Measurements from ENCODE around the gene MYO1E. TPM values are rescaled to one million over a fixed set of nuclear protein-coding genes. Genes with fewer than 3 reads are reported as not detected.

The MYO1E gene
- total and polyA plus RNA-seq, 2 of the 4 experiments (the other 2 are of a cell fraction): 13.4 to 37.3 TPM

DNA sequence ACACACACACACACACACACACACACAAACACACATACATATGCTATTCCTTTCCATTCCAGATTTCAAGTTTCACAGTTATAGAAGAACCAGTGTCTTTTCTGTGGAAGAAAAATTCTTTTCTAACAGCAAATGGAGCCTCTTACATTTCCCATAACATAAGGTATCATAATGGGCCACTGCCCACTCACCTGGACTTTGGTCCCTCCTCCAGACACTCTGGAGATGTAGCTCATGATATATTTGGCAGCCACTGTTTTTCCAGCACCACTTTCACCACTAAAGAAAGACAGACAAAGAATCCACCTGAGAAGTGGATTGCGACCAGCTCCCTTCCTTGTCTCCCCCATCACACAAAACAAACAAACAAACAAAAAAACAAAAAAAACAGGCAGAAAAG is 136.3 kb downstream of the MYO1E start:
- ChIA-PET CTCF (no interaction called here), POLR2A (ENCODE audit: unreplicated experiment) (no interaction called here)
- Histone ChIP-seq H3K4me3 (ENCODE audit: insufficient read depth, low read depth, low read length) (no peak overlapping the region), H4K91ac (ENCODE audit: insufficient read depth, low read depth, low read length) (no peak overlapping the region; the same call in 1 of the 2 replicates), H2BK5ac (ENCODE audit: low read depth, low read length, poor library complexity, severe bottlenecking) (peak overlapping the region; percentile 71), H3K27me3 (ENCODE audit: control insufficient read depth, insufficient read depth, low read length) (no peaks in the 10 kb centered on the region), H2BK15ac (ENCODE audit: low read depth, low read length) (no peak overlapping the region), H3K9me3 (ENCODE audit: control insufficient read depth, insufficient read depth, low read length) (no peaks in the 10 kb centered on the region), H2BK120ac (ENCODE audit: low read depth, low read length) (peak overlapping the region; percentile 8; the same call in 1 of the 2 replicates), H2BK20ac (ENCODE audit: low read depth, low read length) (no peak overlapping the region), H3K9ac (ENCODE audit: low read depth, low read length) (no peak overlapping the region), H4K5ac (ENCODE audit: low read depth, low read length) (no peak overlapping the region), H3K14ac (replicated peaks; ENCODE audit: low read depth, low read length) (0 out of 2 replicates have a peak overlapping the region, but pooled peaks have one; percentile 15), H2AFZ (replicated peaks; ENCODE audit: low read length, poor library complexity) (no peak overlapping the region), H2AK5ac (ENCODE audit: low read depth, low read length) (no peak overlapping the region; the same call in 1 of the 2 replicates), H4K8ac (ENCODE audit: low read depth in 2 of 2, low read length in 2 of 2) (no peak overlapping the region), H3K4me2 (ENCODE audit: low read depth, low read length) (no peak overlapping the region), H3K56ac (ENCODE audit: extremely low read depth, insufficient read depth, low read length) (no peak overlapping the region), H3K36me3 (ENCODE audit: control insufficient read depth, insufficient read depth, low read length) (peaks cover 2% of the 10 kb centered on the region; the same call in 1 of the 2 replicates), H3K27ac (ENCODE audit: insufficient read depth, low read length) (no peak overlapping the region), H3K18ac (ENCODE audit: low read depth, low read length) (no peak overlapping the region), H4K20me1 (ENCODE audit: insufficient read depth, low read length) (peaks cover 6% of the 10 kb centered on the region; the same call in 1 of the 2 replicates), H3K4ac (ENCODE audit: low read depth, low read length) (no peak overlapping the region), H3K9me1 (ENCODE audit: insufficient read depth, low read length) (peaks cover 14% of the 10 kb centered on the region), H2AK9ac (replicated peaks; ENCODE audit: low read depth, low read length, poor library complexity) (no peak overlapping the region), H3K23ac (ENCODE audit: low read depth, low read length) (no peak overlapping the region), H3K4me1 (ENCODE audit: control insufficient read depth, insufficient read depth, low read length) (peaks cover 7% of the 10 kb centered on the region), H3K79me1 (ENCODE audit: low read depth in 1 of 2, low read length in 2 of 2) (peaks cover 17 to 37% of the 10 kb centered on the region in 2 experiments)
- dilution Hi-C loops (cut with HindIII; ENCODE audit: low sequenced_read_pairs, unreplicated experiment): no loop called here
- in situ Hi-C loops (cut with MboI; ENCODE audit: low sequenced_read_pairs): no loop called here
- no peak for TF ChIP-seq RAD21 (IDR thresholded peaks at IDR 0.05; ENCODE audit: low read length)
- TF ChIP-seq ELK1 (IDR thresholded peaks at IDR 0.05; ENCODE audit: borderline replicate concordance, low read depth, low read length): no peak
- no peak for TF ChIP-seq NFE2L2 (IDR thresholded peaks at IDR 0.05; ENCODE audit: low read depth, low read length)
- TF ChIP-seq POLR2A (IDR thresholded peaks at IDR 0.05; ENCODE audit: low read depth, low read length): no peak
- TF ChIP-seq, protein P1, sequence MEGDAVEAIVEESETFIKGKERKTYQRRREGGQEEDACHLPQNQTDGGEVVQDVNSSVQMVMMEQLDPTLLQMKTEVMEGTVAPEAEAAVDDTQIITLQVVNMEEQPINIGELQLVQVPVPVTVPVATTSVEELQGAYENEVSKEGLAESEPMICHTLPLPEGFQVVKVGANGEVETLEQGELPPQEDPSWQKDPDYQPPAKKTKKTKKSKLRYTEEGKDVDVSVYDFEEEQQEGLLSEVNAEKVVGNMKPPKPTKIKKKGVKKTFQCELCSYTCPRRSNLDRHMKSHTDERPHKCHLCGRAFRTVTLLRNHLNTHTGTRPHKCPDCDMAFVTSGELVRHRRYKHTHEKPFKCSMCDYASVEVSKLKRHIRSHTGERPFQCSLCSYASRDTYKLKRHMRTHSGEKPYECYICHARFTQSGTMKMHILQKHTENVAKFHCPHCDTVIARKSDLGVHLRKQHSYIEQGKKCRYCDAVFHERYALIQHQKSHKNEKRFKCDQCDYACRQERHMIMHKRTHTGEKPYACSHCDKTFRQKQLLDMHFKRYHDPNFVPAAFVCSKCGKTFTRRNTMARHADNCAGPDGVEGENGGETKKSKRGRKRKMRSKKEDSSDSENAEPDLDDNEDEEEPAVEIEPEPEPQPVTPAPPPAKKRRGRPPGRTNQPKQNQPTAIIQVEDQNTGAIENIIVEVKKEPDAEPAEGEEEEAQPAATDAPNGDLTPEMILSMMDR (conservative IDR thresholded peaks at IDR 0.05; ENCODE audit: low read depth, low read length): no peak
- no peak for TF ChIP-seq CHD1 (IDR thresholded peaks at IDR 0.05; ENCODE audit: low read depth, low read length)
- TF ChIP-seq MXI1 (IDR thresholded peaks at IDR 0.05; ENCODE audit: borderline replicate concordance, low read depth, low read length): no peak
- TF ChIP-seq USF2 (IDR thresholded peaks at IDR 0.05; ENCODE audit: low read depth, low read length): no peak
- TF ChIP-seq MAZ (IDR thresholded peaks at IDR 0.05; ENCODE audit: borderline replicate concordance, low read depth, low read length): no peak
- no peak for TF ChIP-seq CEBPB (IDR thresholded peaks at IDR 0.05; ENCODE audit: low read depth, low read length)
- TF ChIP-seq SMC3 (IDR thresholded peaks at IDR 0.05; ENCODE audit: low read depth, low read length): no peak
- TF ChIP-seq MAFK (IDR thresholded peaks at IDR 0.05; ENCODE audit: low read depth, low read length): no peak
- no peak for TF ChIP-seq RFX5 (IDR thresholded peaks at IDR 0.05; ENCODE audit: low read depth, low read length)
- no peak for TF ChIP-seq FOS (IDR thresholded peaks at IDR 0.05; ENCODE audit: low read depth, low read length)
- no peak for TF ChIP-seq RCOR1 (IDR thresholded peaks at IDR 0.05; ENCODE audit: insufficient replicate concordance, low read length)
- TF ChIP-seq BHLHE40 (IDR thresholded peaks at IDR 0.05; ENCODE audit: low read depth, low read length): no peak
- WGBS, 2 experiments (ENCODE audit: extremely low coverage in 2 of 2, insufficient read length in 1 of 2): no CpG with 5 or more reads among the region's 1 CpG
- DNase-seq (no peak), ATAC-seq (ENCODE audit: low read depth) (no peak)
- no TSS peak for BruUV-seq (replicated peaks)
- intact Hi-C loops (cut with micrococcal nuclease): no loop called here

All from IMR-90 (cell line).